ENCODE results near the gene TGFB1. TPM values are rescaled to one million over a fixed set of nuclear protein-coding genes. Genes with fewer than 3 reads are reported as not detected.

TGFB1 gene
- total RNA-seq, 1 experiment from 2014 or later = 30.1 TPM

- Histone ChIP-seq H3K27ac (ENCODE audit: insufficient read length, low read depth, low read length) (no peak overlapping the region), H3T11ph (ENCODE audit: low read length) (no peak overlapping the region), H2BK20ac (ENCODE audit: low read depth, low read length, poor library complexity, severe bottlenecking) (no peak overlapping the region), H2BK120ac (ENCODE audit: low read depth, low read length, poor library complexity, severe bottlenecking) (no peak overlapping the region), H3K27me3 (ENCODE audit: insufficient read depth, low read length) (no peaks in the 10 kb centered on the region; the same call in 1 of the 2 replicates), H3K4ac (ENCODE audit: low read depth, low read length) (no peak overlapping the region), H3K4me1 (ENCODE audit: insufficient read depth, low read length) (no peaks in the 10 kb centered on the region), H3K79me2 (ENCODE audit: insufficient read depth, low read length) (no peaks in the 10 kb centered on the region), H3K56ac (ENCODE audit: insufficient read length, low read depth, low read length) (no peak overlapping the region), H2AFZ (ENCODE audit: low read length) (no peak overlapping the region), H3K18ac (ENCODE audit: insufficient read length, low read depth, low read length) (no peak overlapping the region), H2BK15ac (ENCODE audit: low read depth, low read length) (no peak overlapping the region), H3K9me3 (ENCODE audit: control insufficient read depth, low read depth, low read length) (no peaks in the 10 kb centered on the region), H2AK5ac (ENCODE audit: insufficient read length, low read length) (no peak overlapping the region), H3K23ac (ENCODE audit: insufficient read length, low read depth, low read length) (no peak overlapping the region), H3K23me2 (ENCODE audit: insufficient read length, low read depth, low read length, poor library complexity, severe bottlenecking) (no peaks in the 10 kb centered on the region), H2BK5ac (ENCODE audit: insufficient read length, low read length) (no peak overlapping the region), H3K79me1 (ENCODE audit: insufficient read depth, low read depth, low read length, poor library complexity, severe bottlenecking) (no peaks in the 10 kb centered on the region), H4K8ac (replicated peaks; ENCODE audit: insufficient read length, low read depth, low read length) (no peak overlapping the region), H4K5ac (ENCODE audit: insufficient read length, low read depth, low read length) (no peak overlapping the region), H4K20me1 (ENCODE audit: control insufficient read depth, insufficient read depth, insufficient read length) (no peaks in the 10 kb centered on the region), H4K91ac (ENCODE audit: insufficient read length, low read depth, low read length) (no peak overlapping the region), H2BK12ac (ENCODE audit: insufficient read length, low read depth, low read length) (no peak overlapping the region), H3K9ac (ENCODE audit: extremely low read depth, insufficient read length, low read length) (no peak overlapping the region), H3K4me2 (ENCODE audit: insufficient read depth, insufficient read length, low read length) (no peak overlapping the region), H3K14ac (ENCODE audit: insufficient read depth, low read length) (no peak overlapping the region)
- Mint-ChIP-seq H3K36me3 (ENCODE audit: insufficient read depth in 1 of 3, low read depth in 3 of 3) (peaks cover 69 to 100% (median 97%) of the 10 kb centered on the region in 3 experiments), H3K4me3 (no peak overlapping the region), H3K4me1 (no peaks in the 10 kb centered on the region), H3K27me3 (ENCODE audit: low read depth) (no peaks in the 10 kb centered on the region), H3K27ac (peak overlapping the region in 1 of 3 experiments; percentile 54; a peak in 3 of 7 replicates), H3K9me3 (no peaks in the 10 kb centered on the region)
- WGBS (ENCODE audit: extremely low coverage, insufficient read length, low lambda C conversion rate) = no CpG with 5 or more reads among the region's 10 CpGs
- no peak for DNase-seq
- no peak for TF ChIP-seq CTCF (conservative IDR thresholded peaks at IDR 0.05)
These were observed 54.5 kb downstream of the TGFB1 start for GRCh38 chr19:41299046-41299754.

Data from H9 (cell line).